Stimulated activated CD8-positive, alpha-beta memory T cell treated with anti-CD3 and anti-CD28 coated beads, Interleukin-2, amount 100 ng/mL, for 1 hour (primary cell): ENCODE data around the gene ATP6V0B.

Source experiments
- DNase-seq, 2 donors: peaks; one replicate each; pipeline ENCODE4 v3.0.0-alpha.2; 2020; ENCODE audit warnings: low read depth in 2 of 2

ATP6V0B gene

DNA sequence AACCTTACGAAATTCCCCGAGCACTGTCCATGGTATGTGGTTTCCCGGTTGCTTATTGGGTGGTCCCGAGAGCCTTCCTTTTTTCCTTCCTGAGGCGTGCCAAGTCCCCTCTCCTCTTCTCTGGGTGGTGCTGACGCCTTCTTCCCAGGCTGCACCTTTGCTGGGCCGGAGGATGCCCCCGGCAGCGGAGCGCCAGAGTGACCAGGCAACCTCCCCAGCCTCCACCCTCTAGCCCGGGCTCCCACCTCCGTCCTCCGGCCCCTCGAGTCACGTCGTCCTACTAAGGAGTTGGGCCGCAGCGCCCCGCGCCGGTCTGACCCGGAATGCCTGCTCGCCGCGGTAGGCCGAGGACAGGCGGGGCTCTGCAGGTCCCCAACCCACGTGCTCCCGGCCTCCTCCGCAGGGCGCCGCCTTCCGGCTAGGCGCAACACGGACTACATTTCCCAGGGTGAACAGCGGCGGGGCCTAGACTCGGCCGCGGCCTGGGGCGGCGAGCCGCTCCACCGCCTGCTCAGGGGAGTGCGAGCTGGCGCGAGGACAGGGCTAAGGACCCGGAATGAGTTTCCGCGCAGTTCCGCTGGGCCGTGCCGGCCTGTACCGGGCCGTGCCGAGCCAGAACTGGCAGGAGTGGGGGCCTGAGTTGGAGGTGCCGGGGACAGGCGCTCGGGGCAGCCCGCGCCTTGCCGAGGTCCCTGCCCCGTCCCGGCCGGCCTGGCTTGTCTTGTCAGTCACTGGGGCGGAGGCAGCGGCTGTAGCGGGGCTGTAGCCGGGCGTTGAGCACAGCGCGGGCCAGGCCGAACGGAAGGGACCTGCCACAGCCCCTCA, 28.3 kb upstream of the ATP6V0B start, which contains the start of gene IPO13:
Gene IPO13 (plus strand): TSS at position 715 of the 825 bp plus-strand sequence. CDS start 651 bp downstream, outside the sequence.
- DNase-seq: peak; percentile 86 to 87

DNA sequence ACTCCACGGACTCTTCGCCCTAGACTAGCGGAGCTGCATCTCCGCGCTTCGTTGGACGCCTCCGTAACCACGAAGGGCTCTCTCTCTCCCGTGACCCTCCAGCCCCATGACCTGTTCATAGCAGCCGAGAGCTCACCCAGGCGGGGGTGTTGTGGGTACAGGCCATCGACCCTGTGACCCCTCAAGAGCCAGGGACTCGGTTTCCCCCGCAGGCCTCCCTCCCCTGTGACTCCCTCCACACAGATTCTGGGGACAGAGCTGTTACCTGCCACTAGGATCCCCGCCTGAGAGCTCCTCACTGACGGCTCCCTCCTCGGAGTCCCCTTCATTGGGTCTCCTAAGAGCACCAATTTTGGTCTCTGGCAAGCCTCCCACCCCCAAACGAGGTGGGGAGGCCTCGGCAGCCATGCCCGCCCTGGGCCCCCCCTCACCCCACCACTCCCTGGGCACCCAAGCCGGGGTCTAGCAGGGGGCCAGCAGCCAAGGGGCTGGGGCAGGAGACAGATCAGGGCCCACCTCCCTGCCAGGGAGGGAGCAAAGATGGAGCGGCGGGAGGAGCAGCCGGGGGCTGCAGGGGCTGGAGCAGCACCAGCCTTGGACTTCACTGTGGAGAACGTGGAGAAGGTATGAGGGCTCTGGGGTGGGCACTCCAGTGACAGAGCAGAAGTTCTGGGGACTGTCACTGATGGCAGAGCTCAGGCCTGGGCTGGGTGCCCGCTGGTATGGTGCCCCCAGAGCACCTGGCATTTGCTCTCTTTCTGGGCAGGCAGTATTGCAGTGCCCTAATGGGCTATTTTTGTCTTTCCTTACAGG, 27.5 kb upstream of the ATP6V0B start:
- DNase-seq: no peak

GRCh38 chr1:43947874-43948437, 26.8 kb upstream of the ATP6V0B start:
- no peak for DNase-seq

DNA sequence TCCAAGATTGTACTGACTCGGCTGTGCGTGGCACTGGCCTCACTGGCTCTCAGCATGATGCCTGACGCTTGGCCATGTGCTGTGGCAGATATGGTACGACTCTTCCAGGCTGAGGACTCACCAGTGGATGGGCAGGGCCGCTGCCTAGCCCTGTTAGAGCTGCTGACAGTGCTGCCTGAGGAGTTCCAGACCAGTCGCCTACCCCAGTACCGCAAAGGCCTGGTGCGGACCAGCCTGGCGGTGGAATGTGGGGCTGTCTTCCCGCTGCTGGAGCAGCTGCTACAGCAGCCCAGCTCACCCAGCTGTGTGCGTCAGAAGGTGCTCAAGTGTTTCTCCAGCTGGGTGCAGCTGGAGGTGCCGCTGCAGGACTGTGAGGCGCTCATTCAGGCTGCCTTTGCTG, 25.1 kb upstream of the ATP6V0B start:
- DNase-seq: no peak

GRCh38 chr1:43951021-43951985, 23.5 kb upstream of the ATP6V0B start:
- no peak for DNase-seq

DNA sequence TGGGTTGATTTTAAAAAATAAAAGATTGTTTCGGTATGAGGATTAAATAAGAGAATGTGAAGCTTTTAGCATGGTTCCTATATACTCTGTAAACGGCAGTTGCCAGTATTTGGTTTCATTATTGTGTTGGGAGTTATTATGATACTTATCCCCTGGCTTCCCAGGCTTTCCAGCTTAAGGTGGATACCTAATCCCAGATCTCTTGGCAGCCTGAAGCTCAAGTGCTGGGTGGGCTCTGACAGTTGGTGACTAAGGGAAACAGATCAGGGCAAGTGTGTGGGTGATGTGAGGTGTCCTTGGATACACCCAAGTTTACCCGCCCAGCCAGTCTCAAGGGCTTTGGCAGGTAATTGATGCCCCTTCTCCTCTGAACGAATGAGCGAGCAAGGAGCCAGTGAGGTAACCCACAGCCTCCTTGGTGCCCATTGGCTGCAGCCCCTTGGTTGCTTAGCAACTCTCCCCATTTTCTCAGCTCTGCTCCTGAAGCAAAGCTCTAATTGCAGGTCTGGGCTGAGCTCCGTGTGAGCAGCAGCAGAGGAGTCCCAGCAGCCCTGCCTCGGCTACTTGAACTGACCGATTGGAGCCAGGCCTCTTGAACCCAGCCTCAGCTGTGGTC, 21.9 kb upstream of the ATP6V0B start:
- no peak for DNase-seq

DNA sequence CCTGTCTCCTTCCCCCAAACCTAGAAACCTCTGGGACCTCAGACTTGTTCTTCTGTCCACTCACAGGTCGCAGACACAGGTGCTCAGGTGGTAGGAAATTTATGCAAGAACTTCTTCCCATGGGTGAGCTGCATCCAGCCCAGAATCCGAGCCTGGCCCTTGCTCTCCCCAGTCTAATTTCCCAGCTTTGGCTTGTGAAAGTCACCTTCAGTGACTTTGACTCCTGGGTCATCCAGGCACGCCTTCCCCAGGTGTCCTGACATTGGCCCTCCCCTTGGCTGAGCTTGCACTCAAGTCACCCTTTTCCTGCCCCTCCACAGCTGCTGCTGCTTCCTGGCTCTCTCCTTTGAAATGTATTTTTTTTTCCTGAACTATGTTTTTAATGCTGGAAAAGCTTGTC, 21.4 kb upstream of the ATP6V0B start:
- no peak for DNase-seq

DNA sequence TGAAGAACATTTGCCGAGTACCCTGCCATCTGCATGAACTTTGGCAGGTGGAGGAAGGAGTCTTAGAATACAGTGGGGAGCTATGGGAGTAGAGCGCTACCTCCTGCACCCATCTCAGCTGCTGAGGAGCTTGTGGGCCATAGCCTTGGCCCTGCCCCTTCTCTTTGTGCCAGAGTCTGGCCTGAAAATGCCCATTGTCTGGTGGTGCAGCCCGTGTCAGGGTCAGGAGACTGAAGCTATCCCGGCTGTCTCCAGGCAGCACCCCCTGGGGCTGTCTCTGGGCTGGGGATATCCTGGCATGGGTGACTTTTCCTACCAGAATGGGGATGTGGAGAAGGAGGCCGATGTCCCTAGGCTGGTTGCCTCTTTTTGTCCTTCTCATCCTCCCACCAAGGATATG, 20.7 kb upstream of the ATP6V0B start:
- no peak for DNase-seq

DNA sequence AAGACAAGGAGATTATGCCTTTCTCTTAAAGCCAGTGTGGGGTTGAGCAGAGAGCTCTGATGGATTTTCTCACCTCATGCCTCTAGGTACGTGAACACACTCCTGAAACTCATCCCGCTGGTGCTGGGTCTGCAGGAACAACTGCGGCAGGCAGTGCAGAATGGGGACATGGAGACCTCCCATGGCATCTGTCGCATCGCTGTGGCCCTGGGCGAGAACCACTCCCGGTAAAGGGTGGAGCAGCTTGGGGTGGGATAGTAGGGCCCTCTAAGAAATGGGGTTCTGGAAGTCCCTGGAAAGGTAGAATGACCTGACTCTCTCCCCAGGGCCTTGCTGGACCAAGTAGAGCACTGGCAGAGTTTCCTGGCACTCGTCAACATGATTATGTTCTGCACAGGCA, 18.5 kb upstream of the ATP6V0B start:
- no peak for DNase-seq

DNA sequence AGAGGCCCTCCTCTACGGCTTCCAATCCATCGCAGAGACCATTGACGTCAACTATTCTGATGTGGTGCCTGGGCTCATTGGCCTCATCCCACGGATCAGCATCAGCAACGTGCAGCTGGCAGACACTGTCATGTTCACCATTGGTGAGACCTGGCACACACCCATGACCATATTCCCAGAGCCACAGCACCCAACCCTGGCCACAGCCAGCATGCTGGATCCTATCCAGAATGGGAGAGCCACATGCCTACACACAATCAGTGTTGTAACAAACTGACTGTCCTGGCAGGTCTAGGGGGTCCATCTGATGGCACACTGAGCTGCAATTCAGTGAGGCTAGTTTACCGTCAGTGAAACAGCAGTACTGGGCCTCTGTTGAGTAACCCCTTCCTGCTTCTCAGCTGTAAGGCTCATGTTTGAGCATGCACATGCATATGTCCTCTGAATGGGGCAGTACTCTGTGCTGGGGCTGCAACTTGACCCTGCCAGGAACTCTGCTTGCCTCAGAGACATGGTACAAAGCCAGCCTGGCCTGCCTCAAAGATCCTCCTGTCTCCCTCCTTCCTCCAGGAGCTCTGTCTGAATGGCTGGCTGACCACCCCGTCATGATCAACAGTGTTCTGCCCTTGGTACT, 17.2 kb upstream of the ATP6V0B start:
- DNase-seq: no peak

DNA sequence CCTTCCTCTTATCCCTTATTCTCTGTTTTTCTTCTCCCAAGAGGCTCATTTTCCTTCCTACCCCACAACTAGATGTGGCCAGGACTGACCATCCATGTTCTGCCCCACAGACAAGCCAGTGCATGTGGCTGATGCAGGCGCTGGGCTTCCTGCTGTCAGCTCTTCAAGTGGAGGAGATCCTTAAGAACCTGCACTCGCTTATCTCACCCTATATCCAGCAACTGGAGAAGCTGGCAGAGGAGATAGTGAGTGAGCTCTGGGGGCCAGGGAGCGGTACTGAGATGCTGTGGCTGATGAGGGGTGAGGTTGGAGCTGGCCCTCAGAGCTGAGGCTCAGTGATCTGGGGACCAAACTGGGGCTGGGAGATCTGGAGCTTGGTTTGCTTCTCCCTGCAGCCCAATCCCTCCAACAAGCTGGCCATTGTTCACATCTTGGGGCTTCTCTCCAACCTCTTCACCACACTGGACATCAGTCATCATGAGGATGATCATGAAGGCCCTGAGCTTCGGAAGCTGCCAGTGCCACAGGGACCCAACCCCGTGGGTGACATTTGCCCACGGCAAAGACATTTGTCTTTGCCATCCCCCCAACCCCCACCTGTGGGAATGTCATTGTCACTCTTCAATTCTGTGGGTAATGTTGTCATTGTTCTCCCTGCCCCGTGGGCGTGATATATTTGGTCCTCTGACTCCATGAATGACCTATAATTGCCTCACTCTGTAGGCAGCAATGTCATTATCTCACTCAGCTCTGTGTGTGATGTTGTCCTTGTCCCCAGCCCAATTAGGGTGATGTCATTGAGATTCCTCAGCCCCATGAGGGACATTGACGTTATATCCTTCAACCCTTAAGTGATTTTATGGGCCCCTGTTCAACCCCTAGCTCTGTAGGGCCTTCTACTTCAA, 16.2 kb upstream of the ATP6V0B start:
- no peak for DNase-seq

DNA sequence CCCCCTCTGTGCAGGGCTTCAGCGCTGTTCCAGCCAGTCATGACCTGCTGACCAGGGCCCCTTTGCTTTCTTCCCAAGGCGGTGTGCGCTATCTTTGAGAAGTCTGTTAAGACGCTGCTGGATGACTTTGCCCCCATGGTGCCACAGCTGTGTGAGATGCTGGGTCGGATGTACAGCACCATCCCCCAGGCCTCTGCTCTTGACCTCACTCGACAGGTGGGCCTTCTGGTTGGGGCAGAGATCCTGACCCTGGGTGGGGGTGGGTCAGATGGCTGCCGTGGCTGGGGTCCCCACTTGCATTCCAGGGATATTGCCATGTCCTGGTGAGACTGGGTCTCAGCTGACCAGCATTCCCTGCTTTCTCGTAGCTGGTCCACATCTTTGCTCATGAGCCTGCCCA, 14.0 kb upstream of the ATP6V0B start:
- DNase-seq: no peak

- DNase-seq: no peak
These were observed 13.1 kb upstream of the ATP6V0B start for GRCh38 chr1:43961692-43962091.

DNA sequence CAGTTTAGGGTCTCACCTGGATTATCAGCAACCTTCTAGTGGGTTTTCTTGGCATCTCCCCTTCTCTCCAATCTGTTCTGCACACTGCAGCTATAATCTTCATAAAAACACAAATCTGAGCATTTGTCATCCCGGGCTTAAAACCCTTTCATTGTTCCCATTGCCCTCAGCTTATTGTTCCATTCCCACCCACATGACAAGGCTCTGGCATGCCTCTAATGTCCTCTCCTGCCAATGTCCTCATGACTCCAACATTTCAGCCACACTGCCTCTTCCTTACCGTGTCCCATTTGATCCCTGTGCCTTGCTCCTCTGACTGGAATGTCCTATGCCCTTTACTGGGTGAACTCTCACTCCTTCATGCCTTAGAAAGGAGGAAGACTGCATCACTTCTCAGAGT, 12.4 kb upstream of the ATP6V0B start:
- no peak for DNase-seq

- no peak for DNase-seq
These were observed 11.8 kb upstream of the ATP6V0B start for GRCh38 chr1:43963006-43963405.

DNA sequence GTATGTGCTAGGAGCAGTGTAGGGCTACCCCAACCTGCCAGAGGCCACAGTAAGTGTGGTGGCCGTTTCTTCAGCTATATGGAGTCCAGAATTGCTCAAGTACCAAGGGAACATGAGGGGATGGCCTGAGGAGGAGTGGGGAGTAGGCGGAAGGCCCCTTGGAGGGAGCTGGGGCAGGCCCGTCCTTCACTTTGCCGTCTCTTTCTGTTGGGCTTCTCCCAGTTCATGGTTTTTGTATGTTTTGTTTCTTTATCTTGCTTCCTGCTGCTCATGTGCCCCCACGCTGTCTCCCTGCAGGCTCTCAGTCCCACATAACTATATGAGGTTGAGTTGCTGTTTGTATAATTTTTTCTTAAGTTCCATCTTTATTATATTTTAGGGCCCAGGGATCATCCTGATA, 10.9 kb upstream of the ATP6V0B start:
- no peak for DNase-seq

DNA sequence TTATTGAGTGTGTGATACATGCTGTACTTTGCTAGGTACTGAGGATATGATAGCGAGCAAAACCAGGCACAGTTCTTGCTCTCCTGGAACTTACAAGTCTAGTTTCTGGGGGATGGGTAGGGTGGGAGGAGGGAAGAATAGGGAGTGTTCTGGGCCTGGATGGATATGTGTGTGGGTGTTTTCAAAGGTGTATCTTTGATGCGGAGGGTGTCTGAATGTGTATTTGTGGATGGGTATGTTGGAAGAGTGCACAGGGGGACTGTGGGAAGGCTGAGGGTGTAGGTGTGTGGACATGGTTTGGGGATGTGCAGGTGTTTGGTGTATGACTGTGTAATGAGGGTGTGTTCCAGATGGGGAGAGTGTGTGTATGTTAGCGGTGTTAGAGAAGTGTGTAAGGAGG, 9.4 kb upstream of the ATP6V0B start:
- DNase-seq: no peak

DNA sequence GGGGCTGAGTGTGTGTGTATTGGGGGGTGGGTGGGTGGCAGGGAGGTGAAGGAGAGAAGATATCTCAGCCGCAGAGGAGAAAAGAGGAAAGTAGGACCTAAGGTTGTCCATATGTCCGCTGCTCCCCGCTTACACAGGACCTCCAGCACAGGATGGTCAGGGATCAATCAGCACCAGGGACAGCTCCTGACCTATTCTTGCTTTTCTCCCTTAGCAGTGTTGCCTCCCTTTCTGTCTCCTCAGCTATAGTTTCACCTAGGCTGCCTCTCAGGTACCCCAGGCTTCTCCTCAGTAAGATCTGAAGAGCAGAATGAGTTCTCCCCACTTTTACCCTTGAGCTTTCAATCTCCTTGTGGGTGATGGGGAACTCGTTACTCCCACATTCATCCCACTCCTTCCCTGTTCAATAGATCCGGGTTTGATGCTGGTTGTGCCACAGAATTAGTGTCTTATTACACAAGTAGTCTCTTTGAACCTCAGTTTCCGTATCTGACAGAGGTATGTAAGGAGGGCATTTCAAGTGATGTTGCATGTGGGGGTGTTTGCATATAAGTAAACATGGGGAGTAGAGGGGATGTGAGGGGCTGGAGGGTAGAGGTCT, 6.3 kb upstream of the ATP6V0B start:
- no peak for DNase-seq

DNA sequence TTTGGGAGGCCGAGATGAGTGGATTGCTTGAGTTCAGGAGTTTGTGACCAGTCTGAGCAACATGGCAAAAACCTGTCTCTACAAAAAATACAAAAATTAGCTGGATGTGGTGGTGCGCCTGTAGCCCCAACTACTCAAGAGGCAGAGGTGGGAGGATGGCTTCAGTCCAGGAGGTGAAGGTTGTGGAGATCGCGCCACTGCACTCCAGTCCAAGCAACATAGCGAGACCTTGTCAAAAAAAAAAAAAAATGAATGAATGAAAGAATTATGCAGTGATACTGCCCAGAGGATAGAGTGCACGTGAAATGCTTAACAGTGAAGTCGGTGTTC, 5.4 kb upstream of the ATP6V0B start:
- no peak for DNase-seq
